ENCODE results near the gene PGF. TPM values are rescaled to one million over a fixed set of nuclear protein-coding genes. Genes with fewer than 3 reads are reported as not detected.

Gene PGF
- total RNA-seq, 2 donors from 2014 or later: 1.3 to 2.9 TPM

DNA sequence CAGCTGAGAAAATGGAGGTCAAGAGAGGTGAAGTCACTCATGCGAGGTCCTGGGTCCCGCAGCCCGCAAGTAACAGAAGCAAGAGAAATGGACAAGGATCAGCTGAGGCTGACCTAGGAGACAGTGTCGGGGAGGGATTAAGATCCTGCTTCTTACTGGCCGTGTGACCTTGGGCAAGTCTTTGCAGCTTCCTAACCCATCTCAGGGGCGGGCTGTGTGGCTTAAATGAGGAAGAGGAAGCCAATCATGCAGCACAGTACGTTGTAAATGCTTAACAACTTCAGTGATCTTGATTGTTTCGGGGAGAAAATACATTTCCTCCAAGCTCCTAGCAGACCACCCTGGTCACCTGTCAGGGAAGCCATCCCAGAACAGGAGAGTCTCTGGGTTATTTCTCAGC is 7.1 kb upstream of the PGF start:
- no peak for ATAC-seq
- DNase-seq: no peak
- intact Hi-C loops (cut with DNase I, micrococcal nuclease): no loop called here

- DNase-seq (no peak), ATAC-seq (no peak)
- intact Hi-C loops (cut with DNase I, micrococcal nuclease): no loop called here
Observed at GRCh38 chr14:74962046-74962445, 6.6 kb upstream of the PGF start.

GRCh38 chr14:74961238-74961911 is 6.0 kb upstream of the PGF start:
- DNase-seq: no peak
- intact Hi-C loops (cut with DNase I, micrococcal nuclease): no loop called here
- no peak for ATAC-seq

DNA sequence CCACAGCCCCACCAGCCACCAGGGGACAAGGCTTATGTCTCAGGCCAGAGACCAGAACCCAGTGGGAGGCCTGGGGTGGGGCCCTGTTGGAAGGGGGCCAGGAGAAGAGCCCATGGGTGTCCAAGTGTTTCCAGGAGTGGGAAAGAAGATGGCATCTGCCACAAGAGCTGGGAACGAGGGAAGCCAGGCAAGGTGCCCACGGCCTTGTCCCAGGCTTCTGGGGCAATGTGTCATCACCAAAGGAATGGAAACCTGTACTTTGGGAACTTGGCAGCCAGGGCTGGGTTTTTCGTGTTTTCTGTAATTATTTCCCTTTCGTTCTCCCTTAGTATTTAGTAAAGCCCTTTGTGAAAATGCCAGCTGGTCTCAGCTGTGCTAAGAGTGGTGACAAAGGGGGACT is 5.3 kb upstream of the PGF start:
- DNase-seq (no peak), ATAC-seq (no peak)
- intact Hi-C loops (cut with DNase I, micrococcal nuclease): no loop called here

- intact Hi-C loops (cut with DNase I, micrococcal nuclease): no loop called here
- ATAC-seq (no peak), DNase-seq (no peak)
Observed at GRCh38 chr14:74959596-74960180, 4.3 kb upstream of the PGF start.

- DNase-seq (no peak), ATAC-seq (no peak)
- intact Hi-C loops (cut with DNase I, micrococcal nuclease): no loop called here
Observed at GRCh38 chr14:74956280-74957072, 1.1 kb upstream of the PGF start.

- DNase-seq: no peak
- ATAC-seq: no peak
- intact Hi-C loops (cut with DNase I, micrococcal nuclease): no loop called here
Observed at GRCh38 chr14:74956027-74956279, 556 bp upstream of the PGF start.

DNA sequence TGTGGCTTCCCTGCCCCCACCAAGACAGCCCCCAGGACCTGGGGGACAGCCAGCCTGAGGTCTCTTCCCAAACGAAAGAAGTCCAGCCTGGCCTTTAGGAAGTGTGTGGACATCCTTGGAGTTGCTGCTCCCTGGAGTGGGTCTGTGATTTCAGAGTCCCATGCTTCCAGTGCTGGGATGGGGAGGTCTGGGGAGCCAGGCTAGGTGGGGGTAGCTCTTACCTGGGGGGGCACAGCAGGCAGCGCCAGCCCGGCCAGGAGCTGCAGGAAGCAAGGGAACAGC is 509 bp downstream of the PGF start:
- intact Hi-C loops (cut with DNase I, micrococcal nuclease): no loop called here
- no peak for ATAC-seq
- no peak for DNase-seq

DNA sequence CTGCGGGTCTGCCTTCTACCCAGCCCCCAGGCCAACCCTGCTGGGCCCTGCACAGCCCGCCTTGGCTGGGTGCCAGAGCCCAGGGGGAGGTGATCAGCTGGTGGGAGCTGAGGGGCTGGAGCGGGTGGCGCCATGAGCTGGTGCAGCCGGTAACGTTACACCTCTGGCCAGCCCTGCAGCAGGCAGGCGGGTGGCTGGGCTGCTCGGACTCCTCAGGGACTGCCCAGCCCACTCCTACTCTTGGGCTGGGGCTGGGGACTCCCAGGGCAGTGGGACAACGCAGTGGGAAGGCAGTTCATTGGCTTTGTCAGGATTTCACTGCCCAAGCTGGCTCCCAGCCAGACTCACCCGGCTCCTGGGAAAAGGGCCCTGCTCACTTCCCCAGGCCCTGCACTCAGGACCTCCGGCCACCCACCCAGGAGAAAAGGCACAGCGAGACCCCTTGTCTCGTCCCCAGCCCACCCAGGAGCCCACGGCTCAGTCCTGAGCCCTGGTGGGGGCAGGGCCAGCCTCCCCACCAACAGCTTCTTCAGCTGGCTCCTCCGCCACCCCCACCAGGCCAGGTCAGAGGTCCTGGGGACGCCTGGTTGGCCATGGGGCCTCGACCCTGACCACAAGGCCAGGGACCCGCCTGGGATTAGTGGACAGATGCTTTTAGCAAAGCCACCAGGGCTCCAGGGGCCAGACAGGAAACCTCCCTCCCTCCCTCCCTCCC is 1.0 kb downstream of the PGF start:
- intact Hi-C loops (cut with DNase I, micrococcal nuclease): no loop called here
- DNase-seq (no peak), ATAC-seq (no peak)

- DNase-seq (no peak), ATAC-seq (no peak)
- intact Hi-C loops (cut with DNase I, micrococcal nuclease): no loop called here
Observed at GRCh38 chr14:74953686-74954085, 1.7 kb downstream of the PGF start.

GRCh38 chr14:74952697-74953484 is 2.5 kb downstream of the PGF start:
- no peak for ATAC-seq
- intact Hi-C loops (cut with DNase I, micrococcal nuclease): no loop called here
- DNase-seq: no peak

DNA sequence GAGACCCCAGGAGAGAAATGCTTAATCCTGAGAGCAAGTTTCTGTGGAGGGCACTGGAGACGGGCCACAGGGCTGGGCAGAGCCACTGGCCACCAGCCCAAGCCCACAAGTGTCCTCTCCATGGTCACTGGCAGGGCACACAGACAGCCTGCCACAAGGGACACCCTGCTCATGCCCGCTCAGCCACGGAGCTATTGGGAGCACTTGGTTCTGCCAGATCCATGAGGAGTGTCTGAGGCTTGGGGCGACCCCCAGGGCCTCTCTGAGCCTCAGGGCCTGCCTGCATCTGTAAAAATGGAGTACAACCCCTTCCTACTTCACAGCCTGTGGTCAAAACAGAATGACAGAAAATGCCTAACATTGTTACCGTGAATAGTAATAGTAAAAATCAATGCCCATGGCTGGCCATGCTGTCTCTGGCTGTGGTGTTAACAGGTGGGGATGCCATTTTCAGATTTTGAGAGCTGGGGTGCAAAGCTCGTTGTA is 3.2 kb downstream of the PGF start:
- intact Hi-C loops (cut with DNase I, micrococcal nuclease): no loop called here
- DNase-seq: no peak
- ATAC-seq: no peak

- no peak for ATAC-seq
- intact Hi-C loops (cut with DNase I, micrococcal nuclease): no loop called here
- no peak for DNase-seq
Observed at GRCh38 chr14:74951443-74952179, 3.8 kb downstream of the PGF start.

- intact Hi-C loops (cut with DNase I, micrococcal nuclease): no loop called here
- ATAC-seq: peak; percentile 75
- DNase-seq: no peak
Observed at GRCh38 chr14:74950795-74951442, 4.5 kb downstream of the PGF start.

DNA sequence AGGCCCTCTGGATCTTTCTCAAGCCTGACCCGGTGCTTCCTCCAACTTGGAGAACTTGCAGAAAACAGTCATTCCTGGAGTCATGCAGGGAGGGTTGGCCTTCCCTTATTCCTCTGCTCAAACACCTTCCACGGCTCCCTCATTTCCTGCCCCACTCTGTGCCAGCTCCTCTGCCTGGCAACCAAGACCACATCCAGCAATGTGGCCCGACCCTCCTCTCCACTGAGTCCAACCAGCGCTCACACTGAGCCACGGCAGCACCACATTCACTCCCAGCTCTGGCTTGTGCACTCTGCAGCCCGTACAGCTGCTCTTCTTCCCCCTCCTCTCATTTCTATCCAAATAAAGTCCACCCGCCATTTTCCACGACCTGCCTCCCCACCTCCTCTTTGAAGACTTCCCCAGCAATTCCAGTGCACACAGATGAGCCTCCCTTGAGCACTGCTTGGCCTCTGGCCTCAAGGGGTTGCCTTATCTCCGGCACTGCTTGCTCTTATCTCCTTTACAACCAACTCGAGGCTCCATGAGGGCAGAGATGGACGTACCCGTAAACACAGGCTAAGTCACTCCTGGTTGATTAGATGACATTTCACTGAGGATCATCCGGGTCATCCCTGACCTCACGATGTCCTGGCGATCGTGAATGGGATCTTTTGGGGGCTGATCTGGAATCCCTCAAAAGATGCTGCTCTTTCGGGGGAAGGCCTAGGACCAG is 5.4 kb downstream of the PGF start:
- ATAC-seq (no peak), DNase-seq (no peak)
- intact Hi-C loops (cut with DNase I, micrococcal nuclease): loop anchor here in 1 of 2 donors (5.0 kb wide), 1 partner anchor 137 kb away; no protein-coding TSS in a partner anchor

GRCh38 chr14:74949191-74949601 is 6.2 kb downstream of the PGF start:
- ATAC-seq (no peak), DNase-seq (no peak)
- intact Hi-C loops (cut with DNase I, micrococcal nuclease): loop anchor here in 1 of 2 donors (5.0 kb wide), 1 partner anchor 138 kb away; no protein-coding TSS in a partner anchor

All from left colon (tissue), 2 donors.